GM12878 (cell line): ENCODE data around the gene DNAH8. TPM values are rescaled to one million over a fixed set of nuclear protein-coding genes. Genes with fewer than 3 reads are reported as not detected.

ENCODE experiments used
- ATAC-seq: fragments of 200-7000 bp; cut with Tn5 transposase; 3 replicates; pipeline ENCODE4 v1.9.1; 2020; ENCODE audit warnings: mild to moderate bottlenecking, moderate library complexity
- BruUV-seq: library from RNA; stranded (reverse); fragments of 400-500 nt; replicated peaks from 2 replicates; lab custom pipeline; 2021; lab: Mats Ljungman, UMichigan
- CTCF ChIA-PET: fragments of 300-600 bp; sonication (Branson Sonifier 250); formaldehyde crosslinking; extraction: SDS; loops from one replicate; lab custom pipeline; 2021; ENCODE audit warnings: inconsistent platforms; lab: Yijun Ruan, JAX
- POLR2A ChIA-PET: fragments of 350-600 bp; formaldehyde crosslinking; extraction: SDS; loops from one replicate; lab custom pipeline; 2021; ENCODE audit warnings: inconsistent platforms; lab: Charles Lee
- RAD21 ChIA-PET: fragments of 300-600 bp; sonication (Branson Sonifier 250); formaldehyde crosslinking; loops from one replicate; lab custom pipeline; 2023; ENCODE audit warnings: antibody characterized with exemption; ENCODE audit not compliant: unreplicated experiment; lab: Charles Lee
- SMC1A ChIA-PET: fragments of 300-600 bp; sonication (Branson Sonifier 250); formaldehyde crosslinking; loops from one replicate; lab custom pipeline; 2023; ENCODE audit not compliant: unreplicated experiment, uncharacterized antibody; lab: Charles Lee
- DNase-seq: peaks from one replicate; pipeline ENCODE4 v3.0.0-alpha.2; 2011; ENCODE audit warnings: low read depth, low spot score
- FAIRE-seq: peaks from 3 replicates; lab custom pipeline; 2011; peaks lifted over from hg19 to GRCh38; lab: Jason Lieb, UNC
- H2AFZ ChIP-seq: 2 replicates; pipeline ENCODE4 v1.6.0; 2011; ENCODE audit warnings: low read depth, low read length, control low read depth; ENCODE audit not compliant: control insufficient read depth
- H3K27ac ChIP-seq: 2 replicates; pipeline ENCODE4 v1.5.1; 2011; ENCODE audit warnings: control low read depth; ENCODE audit not compliant: control insufficient read depth, insufficient read depth
- H3K27me3 ChIP-seq, 2 experiments: replicated peaks in 1 of 2; 2 replicates each; pipeline versions ENCODE4 v1.6.0 to v1.6.1; 2011; ENCODE audit warnings: low read length in 1 of 2; ENCODE audit not compliant: control insufficient read depth in 2 of 2, insufficient read depth in 2 of 2
- H3K36me3 ChIP-seq, 2 experiments: 2 replicates each; pipeline ENCODE4 v1.5.1; 2011; ENCODE audit warnings: low read length in 1 of 2; ENCODE audit not compliant: control insufficient read depth in 2 of 2, insufficient read depth in 2 of 2
- H3K4me1 ChIP-seq: 2 replicates; pipeline ENCODE4 v1.6.1; 2011; ENCODE audit warnings: mild to moderate bottlenecking, low read length, moderate library complexity, mixed read lengths; ENCODE audit not compliant: control insufficient read depth, insufficient read depth
- H3K4me2 ChIP-seq: 2 replicates; pipeline ENCODE4 v1.6.0; 2011; ENCODE audit warnings: control low read depth; ENCODE audit not compliant: control insufficient read depth, insufficient read depth
- H3K4me3 ChIP-seq: fragments of 200-600 bp; sonication (generic); 2 replicates; pipeline ENCODE4 v1.5.1; 2016
- H3K79me2 ChIP-seq: 2 replicates; pipeline ENCODE4 v1.6.0; 2011; ENCODE audit warnings: low read length; ENCODE audit not compliant: control insufficient read depth, insufficient read depth
- H3K9ac ChIP-seq: 2 replicates; pipeline ENCODE4 v1.8.0; 2011; ENCODE audit warnings: low read length, control low read depth, mixed read lengths; ENCODE audit not compliant: control insufficient read depth, insufficient read depth
- H3K9me3 ChIP-seq: replicated peaks from 3 replicates; pipeline ENCODE4 v1.5.1; 2011; ENCODE audit warnings: mild to moderate bottlenecking, low read length; ENCODE audit not compliant: control insufficient read depth, insufficient read depth
- H4K20me1 ChIP-seq: 2 replicates; pipeline ENCODE4 v1.6.0; 2011; ENCODE audit not compliant: control insufficient read depth, insufficient read depth
- CHD1 ChIP-seq: IDR thresholded peaks from 2 replicates; pipeline ENCODE4 v1.6.1; 2012; ENCODE audit warnings: low read depth, low read length, improper control_type of control experiment
- EP300 ChIP-seq, 2 experiments: fragments of 150-350 bp in 1 of 2; IDR thresholded peaks; 2 replicates each; pipeline ENCODE4 v1.6.1; 2011 to 2012; ENCODE audit warnings: low read depth in 2 of 2, low read length in 2 of 2, borderline replicate concordance in 1 of 2, improper control_type of control experiment in 1 of 2, inconsistent platforms in 1 of 2; ENCODE audit not compliant: control insufficient read depth in 1 of 2
- GATAD2B ChIP-seq: fragments of 450-650 bp; conservative IDR thresholded peaks from 2 replicates; pipeline ENCODE4 v1.6.1; 2017; ENCODE audit warnings: low read depth, mild to moderate bottlenecking, moderate library complexity
- NFXL1 ChIP-seq: fragments of 450-650 bp; IDR thresholded peaks from 2 replicates; pipeline ENCODE4 v1.6.1; 2017; ENCODE audit warnings: antibody characterized with exemption, mild to moderate bottlenecking, borderline replicate concordance
- POLR2AphosphoS5 ChIP-seq: IDR thresholded peaks from 2 replicates; pipeline ENCODE4 v1.6.1; 2011; ENCODE audit warnings: mild to moderate bottlenecking, low read length, inconsistent platforms
- RAD21 ChIP-seq: IDR thresholded peaks from 2 replicates; pipeline ENCODE4 v1.6.1; 2011; ENCODE audit warnings: mild to moderate bottlenecking, low read depth, low read length, moderate library complexity; ENCODE audit not compliant: insufficient read depth
- RELA ChIP-seq: fragments of 450-650 bp; IDR thresholded peaks from 2 replicates; pipeline ENCODE4 v1.8.0; 2014; ENCODE audit warnings: borderline replicate concordance; ENCODE audit not compliant: partially characterized antibody
- TCF3 ChIP-seq: IDR thresholded peaks from 2 replicates; pipeline ENCODE4 v1.6.1; 2012; ENCODE audit warnings: low read depth, mild to moderate bottlenecking, low read length, borderline replicate concordance; ENCODE audit not compliant: insufficient read depth
- YBX1 ChIP-seq: fragments of 450-650 bp; IDR thresholded peaks from 2 replicates; pipeline ENCODE4 v1.6.1; 2016; ENCODE audit warnings: antibody characterized with exemption
- ZNF217 ChIP-seq: fragments of 450-650 bp; IDR thresholded peaks from 2 replicates; pipeline ENCODE4 v1.6.1; 2017; ENCODE audit warnings: antibody characterized with exemption, mild to moderate bottlenecking
- WGBS: methylation state at CpG from one replicate; pipeline ENCODE4 v1.1.6; 2016; ENCODE audit warnings: low lambda C conversion rate; ENCODE audit not compliant: insufficient replicate concordance, insufficient coverage; ENCODE audit errors: missing lambda C conversion rate; 5-methylcytosine and 5-hydroxymethylcytosine counted together
- in situ Hi-C: fragments of 300-500 bp; cut with MboI; formaldehyde crosslinking; loops from 9 replicates; pipeline ENCODE4 v1.14.3; 2018; ENCODE audit warnings: mixed read lengths
- intact Hi-C: fragments of 100-400 bp; cut with micrococcal nuclease; formaldehyde crosslinking; loops from one replicate; pipeline ENCODE4 v1.14.2; 2022; ENCODE audit not compliant: unreplicated experiment
- polyA plus RNA-seq, 11 experiments: library from polyadenylated mRNA; depleted of rRNA in 4 of 11; unstranded in 6 of 11; stranded (reverse) in 5 of 11; fragments of >200 nt; fragmentation: Nextera tagmentation in 4 of 11; fragmentation: Illumina TruSeq in 1 of 11; extraction: Ambion mirVana in 4 of 11; extraction: Trizol in 1 of 11; gene quantifications; 1 replicate in 1 of 11; 2 replicates in 10 of 11; pipeline versions ENCODE4 v1.2.1 to v1.2.3, GENCODE V29; 2011 to 2016; ENCODE audit warnings: inconsistent platforms in 2 of 11, missing spikeins in 2 of 11, low read depth in 1 of 11
- total RNA-seq, 4 experiments: library from RNA; depleted of rRNA in 3 of 4; stranded (reverse); fragments of >200 nt in 3 of 4; fragmentation: Illumina TruSeq in 1 of 4; extraction: Trizol in 1 of 4; gene quantifications; 2 replicates each; pipeline versions ENCODE4 v1.2.1 to v1.2.3, GENCODE V29; 2013 to 2021
- TF ChIP-seq, protein P1 (sequence below): fragments of 450-650 bp; IDR thresholded peaks from 2 replicates; pipeline ENCODE4 v1.6.1; 2017; ENCODE audit warnings: low read depth, mild to moderate bottlenecking, moderate library complexity
- TF ChIP-seq, protein P2 (sequence below): IDR thresholded peaks from 2 replicates; pipeline ENCODE4 v1.6.1; 2011; ENCODE audit warnings: borderline replicate concordance, low read depth, mild to moderate bottlenecking, moderate library complexity, low read length; ENCODE audit not compliant: insufficient read depth, poor library complexity, severe bottlenecking

Gene DNAH8
- total and polyA plus RNA-seq, 10 of the 15 experiments (the other 5 are each of a cell fraction or from before 2014, with no cell fraction given): 0.02 to 0.34 (median 0.10) TPM; not detected in 3

DNA sequence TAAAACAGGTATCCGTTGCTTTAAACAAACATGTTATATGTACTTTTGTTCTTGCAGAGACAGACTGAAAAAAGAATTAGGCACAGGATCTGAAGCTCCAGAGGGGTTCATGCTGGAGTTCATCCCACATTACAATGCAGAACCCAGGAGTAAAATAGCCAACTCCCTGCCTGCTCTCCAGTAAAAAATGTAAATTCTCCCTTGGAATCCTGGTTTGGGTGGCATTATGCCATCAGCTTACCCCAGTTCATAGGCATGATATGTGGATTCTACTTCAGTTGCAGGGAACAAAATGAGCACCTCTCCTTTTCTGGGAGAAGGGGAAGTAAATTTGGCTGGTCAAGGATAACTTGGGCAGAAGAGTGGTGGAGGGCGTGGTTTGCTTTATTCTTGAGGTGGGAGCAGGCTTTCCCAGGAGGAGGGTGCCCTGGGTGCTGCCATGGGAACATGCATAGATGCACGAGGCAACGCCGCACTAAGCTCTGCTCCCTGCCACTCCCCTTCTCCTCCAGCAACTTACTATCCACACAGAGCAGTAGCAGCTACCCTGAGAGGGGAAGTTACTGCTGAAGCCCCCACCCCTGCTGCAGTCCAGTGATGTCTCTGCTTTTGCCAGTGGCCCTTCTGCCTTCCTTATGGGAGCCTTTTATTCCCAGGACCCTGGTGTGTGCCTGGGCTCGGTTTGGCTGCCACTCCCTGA is 261.8 kb downstream of the DNAH8 start (continued):
- TF ChIP-seq, protein P1, sequence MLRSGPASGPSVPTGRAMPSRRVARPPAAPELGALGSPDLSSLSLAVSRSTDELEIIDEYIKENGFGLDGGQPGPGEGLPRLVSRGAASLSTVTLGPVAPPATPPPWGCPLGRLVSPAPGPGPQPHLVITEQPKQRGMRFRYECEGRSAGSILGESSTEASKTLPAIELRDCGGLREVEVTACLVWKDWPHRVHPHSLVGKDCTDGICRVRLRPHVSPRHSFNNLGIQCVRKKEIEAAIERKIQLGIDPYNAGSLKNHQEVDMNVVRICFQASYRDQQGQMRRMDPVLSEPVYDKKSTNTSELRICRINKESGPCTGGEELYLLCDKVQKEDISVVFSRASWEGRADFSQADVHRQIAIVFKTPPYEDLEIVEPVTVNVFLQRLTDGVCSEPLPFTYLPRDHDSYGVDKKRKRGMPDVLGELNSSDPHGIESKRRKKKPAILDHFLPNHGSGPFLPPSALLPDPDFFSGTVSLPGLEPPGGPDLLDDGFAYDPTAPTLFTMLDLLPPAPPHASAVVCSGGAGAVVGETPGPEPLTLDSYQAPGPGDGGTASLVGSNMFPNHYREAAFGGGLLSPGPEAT: no peak
- no peak for TF ChIP-seq CHD1

DNA sequence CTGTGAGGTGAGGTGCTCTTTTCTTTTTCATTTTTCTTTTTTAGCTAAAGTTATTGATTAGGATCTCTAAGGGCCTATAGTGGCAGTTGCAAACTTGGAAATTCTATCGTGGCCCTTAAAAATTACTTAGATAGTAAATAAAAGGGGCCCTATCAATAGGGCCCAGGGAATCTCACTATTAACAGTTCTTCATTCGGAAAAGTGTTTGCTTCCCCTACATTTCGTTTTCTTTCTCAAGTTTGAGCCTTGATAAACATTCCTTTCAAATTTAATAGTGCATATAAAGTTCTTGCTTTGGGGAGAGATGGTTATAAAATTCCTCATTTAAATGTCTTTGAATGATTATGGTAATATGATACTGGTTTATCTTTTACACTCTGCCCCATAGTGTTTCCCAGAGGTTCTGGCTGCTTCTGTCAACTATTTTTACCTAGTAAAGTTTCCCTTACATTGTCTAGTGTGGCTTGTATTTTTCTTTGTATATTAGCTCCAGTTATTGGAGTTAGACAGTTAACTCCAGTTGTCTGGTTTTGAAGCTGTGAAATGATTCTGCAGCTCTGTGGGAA is 263.1 kb downstream of the DNAH8 start:
- CTCF ChIA-PET: interaction anchor here (1.3 kb wide), 1 partner anchor 325 kb away, joined by 5 read pairs; no protein-coding TSS in a partner anchor
- DNase-seq: no peak
- Histone ChIP-seq H3K27me3 (peaks cover 0 to 1% of the 10 kb centered on the region in 2 experiments; a peak in 2 of 4 replicates), H3K79me2 (no peaks in the 10 kb centered on the region), H4K20me1 (no peaks in the 10 kb centered on the region), H3K4me2 (no peak overlapping the region), H3K4me3 (no peak overlapping the region), H2AFZ (no peak overlapping the region), H3K9me3 (no peaks in the 10 kb centered on the region), H3K4me1 (no peaks in the 10 kb centered on the region), H3K36me3 (no peaks in the 10 kb centered on the region), H3K9ac (no peak overlapping the region), H3K27ac (no peak overlapping the region)
- in situ Hi-C loops: no loop called here
- TF ChIP-seq, protein P2, sequence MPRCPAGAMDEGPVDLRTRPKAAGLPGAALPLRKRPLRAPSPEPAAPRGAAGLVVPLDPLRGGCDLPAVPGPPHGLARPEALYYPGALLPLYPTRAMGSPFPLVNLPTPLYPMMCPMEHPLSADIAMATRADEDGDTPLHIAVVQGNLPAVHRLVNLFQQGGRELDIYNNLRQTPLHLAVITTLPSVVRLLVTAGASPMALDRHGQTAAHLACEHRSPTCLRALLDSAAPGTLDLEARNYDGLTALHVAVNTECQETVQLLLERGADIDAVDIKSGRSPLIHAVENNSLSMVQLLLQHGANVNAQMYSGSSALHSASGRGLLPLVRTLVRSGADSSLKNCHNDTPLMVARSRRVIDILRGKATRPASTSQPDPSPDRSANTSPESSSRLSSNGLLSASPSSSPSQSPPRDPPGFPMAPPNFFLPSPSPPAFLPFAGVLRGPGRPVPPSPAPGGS: no peak
- TF ChIP-seq YBX1 (no peak), TCF3 (no peak), EP300 (IDR thresholded peaks at IDR 0.05; ENCODE audit: borderline replicate concordance in 1 of 2, control insufficient read depth in 1 of 2, low read depth in 2 of 2, low read length in 2 of 2) (no peak), ZNF217 (no peak), NFXL1 (no peak), RAD21 (no peak), RELA (no peak), GATAD2B (no peak), POLR2AphosphoS5 (no peak)
- no peak for ATAC-seq
- RAD21 ChIA-PET: no interaction called here
- 40% methylated on average over 3 of the region's 3 CpGs for WGBS
- intact Hi-C loops: no loop called here
- BruUV-seq: no TSS peak
- no peak for FAIRE-seq
- POLR2A ChIA-PET: no interaction called here
- SMC1A ChIA-PET: interaction anchor here (0.7 kb wide), 1 partner anchor 16 kb away, joined by 3 read pairs; no protein-coding TSS in a partner anchor
